NK-92 treated with Interleukin-12 subunit alpha and Interleukin-12 subunit beta, amount 100 ng/mL, for 24 hours (cell line): Measurements from ENCODE around the gene SHOC2.

Source experiments
- DNase-seq: peaks from one replicate; lab custom pipeline; 2025; lab: John Stamatoyannopoulos, UW

The SHOC2 gene

GRCh38 chr10:110946496-110946895 lies 27.1 kb downstream of the SHOC2 start:
- DNase-seq = no peak

GRCh38 chr10:110947061-110947595 lies 27.7 kb downstream of the SHOC2 start:
- no peak for DNase-seq

GRCh38 chr10:110951381-110951780 lies 32.0 kb downstream of the SHOC2 start:
- DNase-seq = no peak

- DNase-seq = no peak
These were observed 38.2 kb downstream of the SHOC2 start for GRCh38 chr10:110957606-110958005.

GRCh38 chr10:110959379-110960332 lies 40.3 kb downstream of the SHOC2 start:
- no peak for DNase-seq

- no peak for DNase-seq
These were observed 40.9 kb downstream of the SHOC2 start for GRCh38 chr10:110960333-110960712.

- no peak for DNase-seq
These were observed 43.0 kb downstream of the SHOC2 start for GRCh38 chr10:110962443-110962842.

GRCh38 chr10:110963162-110963561 lies 43.8 kb downstream of the SHOC2 start:
- DNase-seq = no peak

- DNase-seq = no peak
These were observed 45.3 kb downstream of the SHOC2 start for GRCh38 chr10:110964681-110965080.

GRCh38 chr10:110965216-110965615 lies 45.8 kb downstream of the SHOC2 start:
- no peak for DNase-seq

GRCh38 chr10:110966146-110966545 lies 46.7 kb downstream of the SHOC2 start:
- no peak for DNase-seq

- no peak for DNase-seq
These were observed 47.7 kb downstream of the SHOC2 start for GRCh38 chr10:110967009-110967630.

- DNase-seq = no peak
These were observed 48.2 kb downstream of the SHOC2 start for GRCh38 chr10:110967645-110968044.

GRCh38 chr10:110969183-110969582 lies 49.8 kb downstream of the SHOC2 start:
- no peak for DNase-seq

GRCh38 chr10:110971638-110972037 lies 52.2 kb downstream of the SHOC2 start:
- DNase-seq = no peak

- DNase-seq = no peak
These were observed 53.1 kb downstream of the SHOC2 start for GRCh38 chr10:110972231-110973134.

- no peak for DNase-seq
These were observed 54.0 kb downstream of the SHOC2 start for GRCh38 chr10:110973400-110973799.

GRCh38 chr10:110976577-110976976 lies 57.2 kb downstream of the SHOC2 start:
- DNase-seq = no peak

- no peak for DNase-seq
These were observed 58.3 kb downstream of the SHOC2 start for GRCh38 chr10:110977662-110978061.

- no peak for DNase-seq
These were observed 58.8 kb downstream of the SHOC2 start for GRCh38 chr10:110978204-110978603.

GRCh38 chr10:110979611-110980010 lies 60.2 kb downstream of the SHOC2 start:
- no peak for DNase-seq

- DNase-seq = no peak
These were observed 61.4 kb downstream of the SHOC2 start for GRCh38 chr10:110980807-110981206.
